Measurements from ENCODE around the gene BCORL1.

Gene BCORL1

GRCh38 chrX:130049821-130050220 is 67.4 kb downstream of the BCORL1 start:
- no peak overlapping the region for H3K4me3 ChIP-seq (ENCODE audit: low read depth, low read length)
- TF ChIP-seq POLR2A (IDR thresholded peaks at IDR 0.05; ENCODE audit: extremely low read depth, insufficient read length) (no peak), MYC (IDR thresholded peaks at IDR 0.05; ENCODE audit: low read depth, low read length) (no peak), MAX (IDR thresholded peaks at IDR 0.05; ENCODE audit: low read depth, low read length) (no peak), CTCF (IDR thresholded peaks at IDR 0.05; ENCODE audit: low read depth, low read length) (no peak)
- no peak for DNase-seq (ENCODE audit: low read depth)

GRCh38 chrX:130051176-130051845 is 68.9 kb downstream of the BCORL1 start:
- TF ChIP-seq CTCF (IDR thresholded peaks at IDR 0.05; ENCODE audit: low read depth, low read length) (no peak), MYC (IDR thresholded peaks at IDR 0.05; ENCODE audit: low read depth, low read length) (no peak), MAX (IDR thresholded peaks at IDR 0.05; ENCODE audit: low read depth, low read length) (no peak), POLR2A (IDR thresholded peaks at IDR 0.05; ENCODE audit: extremely low read depth, insufficient read length) (no peak)
- DNase-seq (ENCODE audit: low read depth): no peak
- H3K4me3 ChIP-seq (ENCODE audit: low read depth, low read length): no peak overlapping the region

GRCh38 chrX:130053236-130053635 is 70.8 kb downstream of the BCORL1 start:
- TF ChIP-seq MYC (IDR thresholded peaks at IDR 0.05; ENCODE audit: low read depth, low read length) (no peak), MAX (IDR thresholded peaks at IDR 0.05; ENCODE audit: low read depth, low read length) (no peak), POLR2A (IDR thresholded peaks at IDR 0.05; ENCODE audit: extremely low read depth, insufficient read length) (no peak), CTCF (IDR thresholded peaks at IDR 0.05; ENCODE audit: low read depth, low read length) (no peak)
- no peak overlapping the region for H3K4me3 ChIP-seq (ENCODE audit: low read depth, low read length)
- DNase-seq (ENCODE audit: low read depth): no peak

- DNase-seq (ENCODE audit: low read depth): no peak
- TF ChIP-seq MAX (IDR thresholded peaks at IDR 0.05; ENCODE audit: low read depth, low read length) (no peak), POLR2A (IDR thresholded peaks at IDR 0.05; ENCODE audit: extremely low read depth, insufficient read length) (no peak), CTCF (IDR thresholded peaks at IDR 0.05; ENCODE audit: low read depth, low read length) (no peak), MYC (IDR thresholded peaks at IDR 0.05; ENCODE audit: low read depth, low read length) (no peak)
- H3K4me3 ChIP-seq (ENCODE audit: low read depth, low read length): no peak overlapping the region
Measured at GRCh38 chrX:130055103-130055502, 72.7 kb downstream of the BCORL1 start.

GRCh38 chrX:130055899-130056298 is 73.5 kb downstream of the BCORL1 start:
- no peak for DNase-seq (ENCODE audit: low read depth)
- TF ChIP-seq CTCF (IDR thresholded peaks at IDR 0.05; ENCODE audit: low read depth, low read length): no peak
- TF ChIP-seq MAX (IDR thresholded peaks at IDR 0.05; ENCODE audit: low read depth, low read length): no peak
- TF ChIP-seq POLR2A (IDR thresholded peaks at IDR 0.05; ENCODE audit: extremely low read depth, insufficient read length): no peak
- TF ChIP-seq MYC (IDR thresholded peaks at IDR 0.05; ENCODE audit: low read depth, low read length): no peak
- no peak overlapping the region for H3K4me3 ChIP-seq (ENCODE audit: low read depth, low read length)

Measured in NB4 (cell line).